Measurements from ENCODE around the gene HOXA1.

DNA sequence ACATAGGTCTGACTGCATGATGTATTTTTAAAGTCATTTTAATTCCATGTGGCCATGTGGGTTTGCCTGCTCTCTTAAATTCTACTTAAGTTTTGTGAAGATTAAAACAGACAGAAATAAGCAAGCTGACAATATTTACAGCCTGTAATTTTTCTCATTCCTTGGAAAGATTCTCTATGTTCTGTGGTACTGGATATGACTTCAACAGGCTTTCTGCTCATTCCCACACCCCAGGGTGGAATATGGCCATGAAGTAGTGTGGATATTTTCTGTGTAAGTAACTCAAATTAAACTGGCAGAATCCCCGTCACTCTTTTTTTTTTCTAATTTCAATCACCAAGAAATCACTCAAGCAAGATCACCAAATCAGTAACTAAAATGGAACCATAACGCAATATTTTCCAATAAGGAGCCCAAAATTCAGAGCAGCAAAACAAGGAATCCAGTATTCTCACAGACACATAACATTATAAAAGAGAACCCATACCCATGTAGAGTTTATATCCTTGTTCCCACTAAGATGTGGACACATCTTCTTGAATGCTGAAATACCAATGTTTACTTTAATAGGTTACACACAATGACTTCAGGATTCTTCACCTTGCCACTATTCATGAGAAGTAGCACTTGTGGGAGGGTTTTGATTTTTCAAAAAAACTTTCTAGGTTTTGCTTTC is 42.0 kb upstream of the HOXA1 start:
- TF ChIP-seq TCF4 (CRISPR knock-in tag; IDR thresholded peaks at IDR 0.05; ENCODE audit: borderline replicate concordance) (no peak), SNAI2 (CRISPR knock-in tag; IDR thresholded peaks at IDR 0.05) (no peak), ZNF565 (CRISPR knock-in tag; conservative IDR thresholded peaks at IDR 0.05; ENCODE audit: low read depth) (no peak), RARB (CRISPR knock-in tag; IDR thresholded peaks at IDR 0.05) (no peak), GLIS3 (CRISPR knock-in tag; IDR thresholded peaks at IDR 0.05) (no peak), ZFP30 (CRISPR knock-in tag; IDR thresholded peaks at IDR 0.05) (no peak), ZNF70 (CRISPR knock-in tag; IDR thresholded peaks at IDR 0.05) (no peak), CSRNP3 (CRISPR knock-in tag; IDR thresholded peaks at IDR 0.05) (no peak), ZFP3 (CRISPR knock-in tag; IDR thresholded peaks at IDR 0.05) (no peak), CREB5 (CRISPR knock-in tag; IDR thresholded peaks at IDR 0.05; ENCODE audit: low read depth) (no peak), BACH2 (CRISPR knock-in tag; IDR thresholded peaks at IDR 0.05; ENCODE audit: borderline replicate concordance) (no peak), ARNTL (CRISPR knock-in tag; IDR thresholded peaks at IDR 0.05; ENCODE audit: borderline replicate concordance, low read depth) (no peak), POU6F1 (CRISPR knock-in tag; IDR thresholded peaks at IDR 0.05; ENCODE audit: borderline replicate concordance, low read depth) (no peak)
- TF ChIP-seq, protein P1, sequence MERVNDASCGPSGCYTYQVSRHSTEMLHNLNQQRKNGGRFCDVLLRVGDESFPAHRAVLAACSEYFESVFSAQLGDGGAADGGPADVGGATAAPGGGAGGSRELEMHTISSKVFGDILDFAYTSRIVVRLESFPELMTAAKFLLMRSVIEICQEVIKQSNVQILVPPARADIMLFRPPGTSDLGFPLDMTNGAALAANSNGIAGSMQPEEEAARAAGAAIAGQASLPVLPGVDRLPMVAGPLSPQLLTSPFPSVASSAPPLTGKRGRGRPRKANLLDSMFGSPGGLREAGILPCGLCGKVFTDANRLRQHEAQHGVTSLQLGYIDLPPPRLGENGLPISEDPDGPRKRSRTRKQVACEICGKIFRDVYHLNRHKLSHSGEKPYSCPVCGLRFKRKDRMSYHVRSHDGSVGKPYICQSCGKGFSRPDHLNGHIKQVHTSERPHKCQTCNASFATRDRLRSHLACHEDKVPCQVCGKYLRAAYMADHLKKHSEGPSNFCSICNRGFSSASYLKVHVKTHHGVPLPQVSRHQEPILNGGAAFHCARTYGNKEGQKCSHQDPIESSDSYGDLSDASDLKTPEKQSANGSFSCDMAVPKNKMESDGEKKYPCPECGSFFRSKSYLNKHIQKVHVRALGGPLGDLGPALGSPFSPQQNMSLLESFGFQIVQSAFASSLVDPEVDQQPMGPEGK (CRISPR knock-in tag; IDR thresholded peaks at IDR 0.05; ENCODE audit: borderline replicate concordance): no peak
